ENCODE data around the gene DIP2C.

GRCh38 chr10:533186-533585 lies 156.3 kb downstream of the DIP2C start:
- TF ChIP-seq CTCF (conservative IDR thresholded peaks at IDR 0.05; ENCODE audit: low read length) (no peak), EZH2phosphoT487 (IDR thresholded peaks at IDR 0.05; ENCODE audit: borderline replicate concordance) (no peak)

Measured in Loucy (cell line).